SK-MEL-5 (cell line): ENCODE measurements around the gene GALNT2. TPM values are rescaled to one million over a fixed set of nuclear protein-coding genes. Genes with fewer than 3 reads are reported as not detected.

Source experiments
- DNase-seq: peaks from one replicate; pipeline ENCODE4 v3.0.0-alpha.2; 2016; ENCODE audit warnings: low read depth, low spot score
- in situ Hi-C: cut with HindIII; loops from 2 replicates; pipeline ENCODE4 v1.10.0; 2016; ENCODE audit warnings: low sequenced_read_pairs, high pct_unique_total_duplicates, low pct_unique_long_range_greater_than_20kb
- total RNA-seq: library from RNA; depleted of rRNA; stranded (reverse); fragments of >200 nt; shearing (Covaris generic); gene quantifications from 2 replicates; pipeline ENCODE4 v1.2.3, GENCODE V29; 2014

Gene GALNT2
- total RNA-seq, 1 experiment from 2014 or later = 149 TPM

DNA sequence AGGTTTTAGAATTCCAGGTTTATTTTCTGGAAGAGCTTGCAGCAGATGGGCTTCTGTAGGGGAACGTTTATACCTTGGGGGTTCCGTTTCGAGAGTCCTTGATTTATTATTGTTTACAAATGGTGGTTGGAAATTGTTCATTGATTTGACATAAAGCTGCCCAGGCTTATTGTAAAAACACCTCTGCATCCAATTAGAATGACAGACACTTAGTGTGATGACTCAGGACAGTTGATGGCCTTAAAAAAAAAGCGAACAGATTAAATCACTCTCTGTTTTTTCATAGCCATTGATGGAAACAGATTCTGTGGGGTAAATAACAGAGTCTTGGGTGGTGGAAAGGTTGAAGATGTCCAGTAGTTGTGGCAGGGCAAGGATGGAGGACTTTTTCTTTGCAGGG is 35.4 kb downstream of the GALNT2 start:
- DNase-seq = no peak
- in situ Hi-C loops = no loop called here

DNA sequence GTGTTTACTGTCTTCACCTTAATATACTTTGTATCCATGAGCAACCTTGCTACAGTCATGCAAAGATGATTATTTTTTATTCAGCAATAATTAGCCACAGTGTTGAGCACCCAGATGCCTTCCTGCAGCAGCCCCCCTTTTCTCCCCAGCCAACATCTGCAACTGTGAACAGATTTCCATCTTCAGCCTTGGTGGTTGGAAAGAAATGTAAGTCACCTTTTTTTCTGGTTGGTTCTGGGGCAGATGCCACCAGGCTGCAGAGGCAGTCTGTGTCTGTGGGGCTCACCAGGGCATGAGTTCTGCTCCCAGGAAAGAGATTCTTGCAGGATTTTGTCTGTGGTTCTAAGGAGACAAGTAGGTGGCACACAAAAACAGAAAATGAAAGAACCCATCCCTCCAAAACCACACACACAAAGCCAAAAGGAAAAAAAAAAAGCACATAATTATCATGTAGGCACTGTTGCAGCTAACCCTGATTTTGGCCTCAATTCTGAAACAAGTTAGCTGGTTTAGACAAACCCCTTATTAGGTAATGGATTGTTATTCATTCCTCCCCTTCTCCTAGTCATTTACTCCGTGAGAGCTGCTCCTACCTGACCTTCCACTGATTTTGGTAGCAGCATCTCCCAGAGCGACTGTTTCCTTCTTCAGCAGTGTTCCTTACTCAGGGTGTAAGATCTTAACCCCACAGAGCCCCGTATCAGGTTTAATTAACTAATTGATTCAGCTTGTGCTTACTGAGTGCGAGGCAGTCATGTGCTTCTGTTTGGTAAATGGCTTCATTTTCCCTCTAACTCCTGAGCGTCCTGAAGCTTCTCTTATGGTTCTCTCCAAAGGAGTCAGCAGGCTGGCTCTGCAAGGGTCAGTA is 36.5 kb downstream of the GALNT2 start:
- DNase-seq = no peak

DNA sequence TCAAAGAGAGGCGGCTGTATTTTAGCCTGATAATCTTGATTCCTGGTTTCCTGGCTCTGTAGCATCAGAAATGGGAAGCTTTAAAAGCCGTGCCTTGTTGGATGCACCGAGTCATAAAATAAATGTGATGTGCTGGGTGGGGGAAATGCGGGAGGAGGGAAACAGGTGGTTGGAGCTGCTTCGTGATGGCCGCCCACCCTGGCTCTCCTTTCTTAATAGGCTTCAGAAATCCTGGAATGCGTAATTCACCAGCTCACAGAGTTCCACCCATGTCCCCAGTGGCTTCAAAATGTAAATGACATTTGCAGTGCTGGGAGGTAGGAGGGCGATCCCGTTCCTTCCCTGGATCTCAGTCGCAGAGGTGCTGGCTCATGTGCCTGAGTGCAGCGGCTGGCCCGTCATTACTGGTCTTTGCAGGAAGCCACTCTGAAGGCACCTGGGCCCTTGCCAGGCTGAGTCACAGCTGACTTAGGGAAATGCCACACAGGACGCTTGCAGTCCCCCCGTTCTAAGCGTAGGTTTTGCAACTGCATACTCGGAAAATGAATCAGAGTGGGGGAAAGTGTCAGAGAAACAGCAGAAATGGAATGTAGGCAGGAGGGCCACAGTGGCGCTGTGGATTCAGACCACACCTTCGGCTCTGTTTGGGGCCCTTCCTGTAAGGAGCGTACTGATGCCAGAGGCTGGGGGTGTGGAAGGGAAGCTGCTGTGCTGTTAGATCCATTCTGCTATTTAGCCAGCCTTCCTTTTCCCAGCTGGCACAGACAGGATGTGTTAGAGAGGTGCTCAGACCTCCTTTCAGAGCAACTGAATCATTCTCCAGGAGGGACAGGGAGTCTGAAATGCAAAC is 37.6 kb downstream of the GALNT2 start:
- peak; percentile 54 for DNase-seq
- in situ Hi-C loops = no loop called here

More for the DNA sequence above, 36.5 kb downstream of the GALNT2 start:
- in situ Hi-C loops = no loop called here

DNA sequence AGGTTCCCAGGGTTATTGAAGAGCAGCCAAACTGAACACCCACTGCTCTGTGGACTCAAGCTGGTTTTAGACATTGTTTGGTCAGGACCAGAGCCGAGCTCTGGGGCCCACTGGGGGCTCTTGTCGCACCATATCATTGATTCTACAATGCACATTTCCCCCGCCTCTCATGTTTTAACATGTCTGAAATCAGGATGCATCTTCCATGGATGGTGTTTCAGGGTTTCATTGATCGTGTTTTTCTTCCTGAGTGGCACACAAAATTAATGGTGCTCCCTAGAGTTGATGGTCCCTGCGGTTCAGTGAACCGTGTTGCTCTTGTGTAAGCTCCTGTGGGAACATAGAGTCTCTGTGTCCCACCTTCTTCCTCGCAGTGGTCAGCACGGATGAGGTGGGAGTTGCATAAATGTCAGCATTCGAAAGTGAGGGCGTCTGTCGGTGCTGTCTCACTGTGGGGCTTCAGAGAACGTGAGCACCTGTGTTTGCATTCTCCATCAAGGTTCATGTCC is 38.3 kb downstream of the GALNT2 start:
- no peak for DNase-seq
- in situ Hi-C loops = no loop called here

GRCh38 chr1:230105754-230106625 is 39.0 kb downstream of the GALNT2 start:
- in situ Hi-C loops = no loop called here
- no peak for DNase-seq

GRCh38 chr1:230107941-230108340 is 40.9 kb downstream of the GALNT2 start:
- in situ Hi-C loops = no loop called here

DNA sequence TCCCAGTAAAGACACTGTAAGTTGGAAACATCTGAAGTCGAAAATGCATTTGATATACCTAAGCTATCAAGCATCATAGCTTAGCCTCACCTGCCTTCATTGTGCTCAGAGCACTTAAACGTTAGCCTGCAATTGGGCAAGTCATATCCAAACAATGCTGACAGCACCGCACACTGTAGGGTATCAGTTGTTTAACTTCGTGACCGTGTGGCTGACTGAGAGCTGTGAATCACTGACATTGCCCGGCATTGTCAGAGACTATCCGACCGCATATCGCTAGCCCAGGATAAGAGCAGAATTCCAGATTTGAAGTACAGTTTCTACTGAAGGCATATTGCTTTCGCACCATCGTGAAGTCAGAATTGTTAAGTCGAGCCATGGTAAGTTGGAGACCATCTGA is 41.5 kb downstream of the GALNT2 start:
- no peak for DNase-seq
- in situ Hi-C loops = no loop called here

More at GRCh38 chr1:230107941-230108340, 40.9 kb downstream of the GALNT2 start:
- DNase-seq = no peak

GRCh38 chr1:230109066-230109465 is 42.0 kb downstream of the GALNT2 start:
- in situ Hi-C loops = no loop called here
- no peak for DNase-seq

DNA sequence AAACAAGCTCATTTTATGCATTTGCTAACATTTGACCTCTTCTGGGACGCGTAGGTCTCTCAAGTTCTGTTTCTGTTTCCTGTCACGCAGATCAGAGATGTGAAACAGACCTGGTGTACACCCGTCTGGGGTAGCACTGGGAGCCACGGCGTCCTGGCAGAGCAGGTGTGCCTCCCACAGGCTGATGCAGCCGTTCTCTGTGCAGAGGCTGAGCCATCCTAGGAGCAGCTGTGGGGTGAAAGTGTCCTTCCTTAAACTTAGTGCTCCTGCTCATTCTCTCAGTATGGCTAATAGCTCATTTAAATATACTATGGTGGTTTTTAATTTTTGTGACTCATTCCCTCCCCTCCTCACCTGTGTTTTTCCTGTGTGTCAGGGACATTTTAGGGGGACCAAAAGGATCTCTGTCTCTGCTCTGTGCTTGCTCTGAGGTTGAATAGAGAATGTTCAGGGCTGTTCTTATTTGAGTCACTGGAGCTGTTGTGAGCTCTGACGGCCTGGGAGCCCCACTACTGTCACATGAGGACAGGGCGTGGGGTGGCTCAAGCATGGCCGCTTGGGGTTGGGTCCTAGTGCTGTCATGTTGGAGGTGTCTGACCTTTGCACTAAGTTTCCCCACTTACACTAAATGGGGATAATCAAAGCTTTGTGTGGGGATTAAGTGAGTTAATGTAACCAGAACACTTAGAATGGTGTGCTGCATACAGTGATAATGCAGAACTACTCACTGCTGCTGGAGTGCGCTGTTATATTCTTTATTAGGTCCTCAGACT is 43.0 kb downstream of the GALNT2 start:
- in situ Hi-C loops = no loop called here

GRCh38 chr1:230110971-230111370 is 43.9 kb downstream of the GALNT2 start:
- in situ Hi-C loops = no loop called here

More for the DNA sequence above, 43.0 kb downstream of the GALNT2 start:
- peak; percentile 61 for DNase-seq

GRCh38 chr1:230112131-230112701 is 45.2 kb downstream of the GALNT2 start:
- in situ Hi-C loops = no loop called here
- peak; percentile 40 for DNase-seq

More at GRCh38 chr1:230110971-230111370, 43.9 kb downstream of the GALNT2 start:
- no peak for DNase-seq

DNA sequence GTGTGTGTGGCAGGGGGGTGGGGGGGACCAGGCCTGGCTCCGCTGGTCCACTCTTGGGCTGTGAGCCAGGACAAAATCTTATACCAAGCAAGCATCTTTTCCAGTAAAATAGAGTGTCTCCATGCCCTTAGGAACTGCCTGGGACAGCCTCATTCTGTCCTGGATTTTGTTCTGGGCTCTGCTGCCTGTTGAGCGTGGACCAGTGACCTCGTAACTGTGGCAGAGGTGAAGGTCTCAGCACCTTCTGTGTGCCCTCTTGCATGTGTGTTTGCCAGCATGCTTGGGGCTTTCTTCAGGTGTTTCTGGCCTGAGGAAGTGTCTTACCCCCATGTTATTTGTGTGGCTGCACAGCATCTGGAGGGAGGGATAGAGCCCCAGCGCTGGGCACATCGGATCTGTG is 45.7 kb downstream of the GALNT2 start:
- in situ Hi-C loops = no loop called here
- no peak for DNase-seq

- in situ Hi-C loops = no loop called here
- no peak for DNase-seq
These were observed 46.2 kb downstream of the GALNT2 start for GRCh38 chr1:230113235-230113592.

GRCh38 chr1:230113593-230114236 is 46.7 kb downstream of the GALNT2 start:
- peak; percentile 100 for DNase-seq
- in situ Hi-C loops = no loop called here

DNA sequence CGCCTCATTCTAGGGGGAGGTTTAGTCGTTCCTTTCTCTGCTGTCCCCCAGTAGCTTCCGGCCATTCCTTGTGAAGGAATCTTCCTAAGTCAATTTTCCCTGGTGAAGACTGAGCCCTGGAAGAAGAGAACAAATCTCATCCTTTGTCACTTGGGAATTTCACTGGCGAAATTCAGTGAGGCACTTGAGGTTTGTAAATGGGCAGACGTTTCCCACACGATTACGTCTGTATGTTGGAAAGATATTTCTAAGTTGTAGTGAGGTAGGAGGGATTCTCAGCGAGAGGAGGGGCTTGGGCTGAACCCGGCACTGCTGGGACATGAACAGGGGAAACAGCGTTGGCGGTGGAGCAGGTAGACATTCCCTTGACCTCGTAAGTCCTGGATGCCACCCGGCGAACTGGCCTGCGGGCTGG is 47.2 kb downstream of the GALNT2 start:
- in situ Hi-C loops = no loop called here
- no peak for DNase-seq

DNA sequence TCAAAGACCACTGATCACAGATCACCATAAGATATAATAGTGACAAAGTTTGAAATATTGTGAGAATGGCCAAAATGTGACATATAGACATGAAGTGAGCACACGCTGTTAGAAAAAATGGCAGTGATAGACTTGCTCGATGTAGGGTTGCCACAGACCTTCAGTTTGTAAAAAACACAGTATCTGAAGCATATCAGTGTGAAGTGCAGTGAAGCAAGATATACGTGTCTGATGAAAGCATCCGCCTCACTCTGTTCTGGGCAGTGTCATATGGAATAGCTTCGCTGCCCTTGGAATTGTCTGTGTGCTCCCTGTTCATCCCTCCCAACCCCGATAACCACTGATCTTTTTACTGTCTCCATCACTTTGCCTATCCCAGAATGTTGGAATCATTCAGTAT is 50.7 kb downstream of the GALNT2 start:
- DNase-seq = no peak
- in situ Hi-C loops = no loop called here
